Activated T-helper 2 cell treated with anti-CD3 and anti-CD28 coated beads, Interferon-gamma antibody, Interleukin-2, Interleukin-4, amounts not matched to agents 10 μg/mL and 5 μg/mL and 100 μg/mL, durations not matched to agents 14 hours and 24 hours and 36 hours (primary cell): ENCODE data around the gene DOCK9. TPM values are rescaled to one million over a fixed set of nuclear protein-coding genes. Genes with fewer than 3 reads are reported as not detected.
A peak's percentile ranks its signal among the peaks of the same experiment; 100 is the strongest.

Experiments used
- DNase-seq: peaks from one replicate; pipeline ENCODE4 v3.0.0; 2021; ENCODE audit warnings: low spot score
- H3K27ac Mint-ChIP-seq: one replicate; pipeline ENCODE4 v1.8.0; 2021; ENCODE audit warnings: mixed read lengths
- H3K27me3 Mint-ChIP-seq: one replicate; pipeline ENCODE4 v1.8.0; 2021; ENCODE audit warnings: low read depth, mixed read lengths
- H3K36me3 Mint-ChIP-seq: one replicate; pipeline ENCODE4 v1.8.0; 2021; ENCODE audit warnings: low read depth, mixed read lengths
- H3K4me1 Mint-ChIP-seq: one replicate; pipeline ENCODE4 v1.8.0; 2021; ENCODE audit warnings: low read depth, mixed read lengths
- H3K4me3 Mint-ChIP-seq: one replicate; pipeline ENCODE4 v1.8.0; 2021; ENCODE audit warnings: low read depth, mild to moderate bottlenecking, moderate library complexity, mixed read lengths
- H3K9me3 Mint-ChIP-seq: one replicate; pipeline ENCODE4 v1.8.0; 2021; ENCODE audit warnings: mixed read lengths
- intact Hi-C: fragments of 100-400 bp; cut with micrococcal nuclease; formaldehyde crosslinking; loops from one replicate; pipeline ENCODE4 v1.15.1; 2023
- total RNA-seq: library from RNA; stranded (reverse); gene quantifications from 2 replicates; pipeline ENCODE4 v1.2.3, GENCODE V29; 2022

DOCK9 gene
- total RNA-seq, 1 donor from 2014 or later, result 40.7 TPM

- Mint-ChIP-seq H3K4me1 (peaks cover 19% of the 10 kb centered on the region), H3K36me3 (peaks cover 83% of the 10 kb centered on the region), H3K27ac (no peak overlapping the region), H3K27me3 (no peaks in the 10 kb centered on the region), H3K9me3 (no peaks in the 10 kb centered on the region), H3K4me3 (no peak overlapping the region)
- no peak for DNase-seq
- intact Hi-C loops, result no loop called here
Measured at GRCh38 chr13:98856983-98857382, 120.9 kb downstream of the DOCK9 start.

- Mint-ChIP-seq H3K9me3 (no peaks in the 10 kb centered on the region), H3K27me3 (no peaks in the 10 kb centered on the region), H3K4me1 (peaks cover 19% of the 10 kb centered on the region), H3K4me3 (no peak overlapping the region), H3K36me3 (peaks cover 66% of the 10 kb centered on the region), H3K27ac (no peak overlapping the region)
- no peak for DNase-seq
- intact Hi-C loops, result loop anchor here (2.0 kb wide), 1 partner anchor 56 kb away; no protein-coding TSS in a partner anchor
Measured at GRCh38 chr13:98854448-98854847, 123.4 kb downstream of the DOCK9 start.

GRCh38 chr13:98853771-98854221, 124.1 kb downstream of the DOCK9 start:
- peak; percentile 64 for DNase-seq
- intact Hi-C loops, result loop anchor here (2.0 kb wide), 1 partner anchor 57 kb away; no protein-coding TSS in a partner anchor
- peak overlapping the region; percentile 65 for H3K27ac Mint-ChIP-seq
- no peak overlapping the region for H3K4me3 Mint-ChIP-seq
- peaks cover 61% of the 10 kb centered on the region for H3K36me3 Mint-ChIP-seq
- H3K4me1 Mint-ChIP-seq, result peaks cover 19% of the 10 kb centered on the region
- H3K27me3 Mint-ChIP-seq, result no peaks in the 10 kb centered on the region
- no peaks in the 10 kb centered on the region for H3K9me3 Mint-ChIP-seq

GRCh38 chr13:98851276-98851675, 126.6 kb downstream of the DOCK9 start:
- Mint-ChIP-seq H3K9me3 (no peaks in the 10 kb centered on the region), H3K4me1 (peaks cover 19% of the 10 kb centered on the region), H3K36me3 (peaks cover 60% of the 10 kb centered on the region), H3K27ac (no peak overlapping the region), H3K27me3 (no peaks in the 10 kb centered on the region), H3K4me3 (no peak overlapping the region)
- intact Hi-C loops, result no loop called here
- DNase-seq, result no peak

GRCh38 chr13:98848746-98849145, 129.1 kb downstream of the DOCK9 start:
- H3K4me3 Mint-ChIP-seq, result no peak overlapping the region
- intact Hi-C loops, result loop anchor here (10.0 kb wide), 1 partner anchor 404 kb away; no protein-coding TSS in a partner anchor
- no peak overlapping the region for H3K27ac Mint-ChIP-seq
- H3K36me3 Mint-ChIP-seq, result peaks cover 52% of the 10 kb centered on the region
- no peak for DNase-seq
- H3K27me3 Mint-ChIP-seq, result no peaks in the 10 kb centered on the region
- H3K4me1 Mint-ChIP-seq, result peaks cover 13% of the 10 kb centered on the region
- no peaks in the 10 kb centered on the region for H3K9me3 Mint-ChIP-seq

GRCh38 chr13:98847780-98848179, 130.1 kb downstream of the DOCK9 start:
- Mint-ChIP-seq H3K4me3 (no peak overlapping the region), H3K27ac (no peak overlapping the region), H3K27me3 (no peaks in the 10 kb centered on the region)

GRCh38 chr13:98846986-98847385, 130.9 kb downstream of the DOCK9 start:
- DNase-seq, result no peak
- Mint-ChIP-seq H3K4me1 (peaks cover 5% of the 10 kb centered on the region), H3K9me3 (no peaks in the 10 kb centered on the region), H3K27me3 (no peaks in the 10 kb centered on the region), H3K4me3 (no peak overlapping the region), H3K27ac (no peak overlapping the region), H3K36me3 (peaks cover 47% of the 10 kb centered on the region)
- intact Hi-C loops, result loop anchor here (10.0 kb wide), 1 partner anchor 402 kb away; no protein-coding TSS in a partner anchor

More at GRCh38 chr13:98847780-98848179, 130.1 kb downstream of the DOCK9 start:
- Mint-ChIP-seq H3K4me1 (peaks cover 8% of the 10 kb centered on the region), H3K9me3 (no peaks in the 10 kb centered on the region), H3K36me3 (peaks cover 49% of the 10 kb centered on the region)
- DNase-seq, result no peak
- intact Hi-C loops, result loop anchor here (10.0 kb wide), 1 partner anchor 403 kb away; no protein-coding TSS in a partner anchor

- Mint-ChIP-seq H3K4me1 (peaks cover 5% of the 10 kb centered on the region), H3K4me3 (no peak overlapping the region), H3K9me3 (no peaks in the 10 kb centered on the region), H3K27me3 (no peaks in the 10 kb centered on the region), H3K27ac (no peak overlapping the region), H3K36me3 (peaks cover 45% of the 10 kb centered on the region)
- DNase-seq, result no peak
- intact Hi-C loops, result loop anchor here (10.0 kb wide), 1 partner anchor 402 kb away; no protein-coding TSS in a partner anchor
Measured at GRCh38 chr13:98846521-98846920, 131.3 kb downstream of the DOCK9 start.

- no peak overlapping the region for H3K27ac Mint-ChIP-seq
- no peaks in the 10 kb centered on the region for H3K27me3 Mint-ChIP-seq
- no peak overlapping the region for H3K4me3 Mint-ChIP-seq
- peaks cover 5% of the 10 kb centered on the region for H3K4me1 Mint-ChIP-seq
- intact Hi-C loops, result loop anchor here (10.0 kb wide), 1 partner anchor 401 kb away; no protein-coding TSS in a partner anchor
- H3K9me3 Mint-ChIP-seq, result no peaks in the 10 kb centered on the region
- DNase-seq, result no peak
- peaks cover 39% of the 10 kb centered on the region for H3K36me3 Mint-ChIP-seq
Measured at GRCh38 chr13:98845742-98846141, 132.1 kb downstream of the DOCK9 start.

GRCh38 chr13:98844021-98844420, 133.8 kb downstream of the DOCK9 start:
- Mint-ChIP-seq H3K27me3 (no peaks in the 10 kb centered on the region), H3K4me1 (peaks cover 5% of the 10 kb centered on the region), H3K36me3 (peaks cover 39% of the 10 kb centered on the region), H3K4me3 (no peak overlapping the region), H3K27ac (no peak overlapping the region), H3K9me3 (no peaks in the 10 kb centered on the region)
- intact Hi-C loops, result loop anchor here (10.0 kb wide), 1 partner anchor 399 kb away; no protein-coding TSS in a partner anchor
- DNase-seq, result no peak

- Mint-ChIP-seq H3K27me3 (no peaks in the 10 kb centered on the region), H3K4me1 (peaks cover 5% of the 10 kb centered on the region), H3K36me3 (peaks cover 38% of the 10 kb centered on the region), H3K9me3 (no peaks in the 10 kb centered on the region), H3K4me3 (no peak overlapping the region), H3K27ac (no peak overlapping the region)
- intact Hi-C loops, result loop anchor here (10.0 kb wide), 1 partner anchor 399 kb away; no protein-coding TSS in a partner anchor
- no peak for DNase-seq
Measured at GRCh38 chr13:98843482-98843877, 134.4 kb downstream of the DOCK9 start.

- no peak overlapping the region for H3K4me3 Mint-ChIP-seq
- H3K27ac Mint-ChIP-seq, result no peak overlapping the region
- peaks cover 5% of the 10 kb centered on the region for H3K4me1 Mint-ChIP-seq
- H3K36me3 Mint-ChIP-seq, result peaks cover 33% of the 10 kb centered on the region
- no peaks in the 10 kb centered on the region for H3K9me3 Mint-ChIP-seq
- H3K27me3 Mint-ChIP-seq, result no peaks in the 10 kb centered on the region
- intact Hi-C loops, result loop anchor here (10.0 kb wide), 1 partner anchor 398 kb away; no protein-coding TSS in a partner anchor
- DNase-seq, result peak; percentile 48
Measured at GRCh38 chr13:98842858-98843481, 134.9 kb downstream of the DOCK9 start.

GRCh38 chr13:98842070-98842469, 135.8 kb downstream of the DOCK9 start:
- H3K36me3 Mint-ChIP-seq, result peaks cover 28% of the 10 kb centered on the region
- intact Hi-C loops, result loop anchor here (10.0 kb wide), 1 partner anchor 397 kb away; no protein-coding TSS in a partner anchor
- H3K4me1 Mint-ChIP-seq, result peaks cover 5% of the 10 kb centered on the region
- H3K27me3 Mint-ChIP-seq, result no peaks in the 10 kb centered on the region
- H3K4me3 Mint-ChIP-seq, result no peak overlapping the region
- no peak overlapping the region for H3K27ac Mint-ChIP-seq
- no peak for DNase-seq
- no peaks in the 10 kb centered on the region for H3K9me3 Mint-ChIP-seq
